Gastrocnemius medialis (tissue), 4 donors: ENCODE data around the gene SORCS1.

Source experiments
- POLR2A ChIP-seq, 2 donors: fragments of 450-650 bp; IDR thresholded peaks; one replicate each; pipeline ENCODE4 v1.6.1; 2017; ENCODE audit warnings: antibody characterized with exemption in 2 of 2, mild to moderate bottlenecking in 2 of 2, moderate library complexity in 2 of 2
- TF ChIP-seq, protein P1 (sequence below), 5 experiments: fragments of 450-650 bp in 3 of 5; fragments of 200-600 bp in 2 of 5; sonication (generic) in 2 of 5; IDR thresholded peaks in 4 of 5; conservative IDR thresholded peaks in 1 of 5; 1 replicate in 4 of 5; 2 replicates in 1 of 5; pipeline ENCODE4 v1.5.1; 2016 to 2019; ENCODE audit warnings: antibody characterized with exemption in 5 of 5, mild to moderate bottlenecking in 3 of 5, moderate library complexity in 3 of 5

DNA sequence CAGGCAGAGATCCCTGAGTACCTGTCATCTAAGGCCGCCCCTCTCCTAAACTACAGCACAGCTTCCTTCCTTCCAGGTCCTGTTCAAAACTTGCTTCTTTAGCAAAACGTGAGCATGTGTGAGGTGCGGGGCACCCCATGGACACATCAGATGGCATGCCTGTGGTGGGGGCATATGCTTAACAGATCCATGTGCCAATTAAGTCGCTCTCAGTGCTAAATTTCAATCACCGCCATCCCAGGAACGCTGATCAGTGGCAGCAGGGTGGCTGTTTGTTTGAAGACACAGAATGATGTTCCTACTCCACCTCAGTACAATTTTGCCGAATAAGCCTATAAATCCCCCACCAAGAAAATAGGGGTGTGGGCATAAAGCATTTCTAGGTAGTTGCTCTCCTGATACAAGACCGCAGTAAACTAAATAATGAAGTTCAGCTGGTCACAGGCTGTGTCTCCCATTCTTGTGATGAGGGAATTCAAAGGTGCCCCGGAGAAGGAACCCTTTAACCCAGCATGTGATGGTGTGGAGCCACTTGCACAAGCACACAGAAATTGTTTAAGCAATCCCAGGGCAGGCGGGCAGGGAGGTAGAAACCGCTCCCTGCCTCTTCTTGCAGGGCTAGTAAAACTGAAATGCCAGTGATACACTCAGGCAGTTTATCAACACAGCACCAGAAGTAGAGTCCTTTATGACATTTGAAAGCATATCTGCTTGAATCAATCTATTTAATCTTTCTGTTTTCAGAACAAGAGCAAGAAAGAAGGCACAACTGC lies 205.7 kb downstream of the SORCS1 start:
- no peak for TF ChIP-seq POLR2A (IDR thresholded peaks at IDR 0.05)
- TF ChIP-seq, protein P1, sequence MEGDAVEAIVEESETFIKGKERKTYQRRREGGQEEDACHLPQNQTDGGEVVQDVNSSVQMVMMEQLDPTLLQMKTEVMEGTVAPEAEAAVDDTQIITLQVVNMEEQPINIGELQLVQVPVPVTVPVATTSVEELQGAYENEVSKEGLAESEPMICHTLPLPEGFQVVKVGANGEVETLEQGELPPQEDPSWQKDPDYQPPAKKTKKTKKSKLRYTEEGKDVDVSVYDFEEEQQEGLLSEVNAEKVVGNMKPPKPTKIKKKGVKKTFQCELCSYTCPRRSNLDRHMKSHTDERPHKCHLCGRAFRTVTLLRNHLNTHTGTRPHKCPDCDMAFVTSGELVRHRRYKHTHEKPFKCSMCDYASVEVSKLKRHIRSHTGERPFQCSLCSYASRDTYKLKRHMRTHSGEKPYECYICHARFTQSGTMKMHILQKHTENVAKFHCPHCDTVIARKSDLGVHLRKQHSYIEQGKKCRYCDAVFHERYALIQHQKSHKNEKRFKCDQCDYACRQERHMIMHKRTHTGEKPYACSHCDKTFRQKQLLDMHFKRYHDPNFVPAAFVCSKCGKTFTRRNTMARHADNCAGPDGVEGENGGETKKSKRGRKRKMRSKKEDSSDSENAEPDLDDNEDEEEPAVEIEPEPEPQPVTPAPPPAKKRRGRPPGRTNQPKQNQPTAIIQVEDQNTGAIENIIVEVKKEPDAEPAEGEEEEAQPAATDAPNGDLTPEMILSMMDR (IDR thresholded peaks at IDR 0.05 in 4 of 5, conservative IDR thresholded peaks at IDR 0.05 in 1 of 5): no peak
